Testis (tissue), 2 donors: Measurements from ENCODE around the gene LDLRAD4.

Experiments
- POLR2A ChIP-seq: fragments of 450-650 bp; IDR thresholded peaks from one replicate; pipeline ENCODE4 v1.6.1; 2017; ENCODE audit warnings: antibody characterized with exemption, mild to moderate bottlenecking, moderate library complexity
- TF ChIP-seq, protein P1 (sequence below), 3 experiments: fragments of 450-650 bp in 2 of 3; fragments of 200-600 bp in 1 of 3; sonication (generic) in 1 of 3; IDR thresholded peaks; one replicate each; pipeline ENCODE4 v1.5.1; 2016 to 2019; ENCODE audit warnings: antibody characterized with exemption in 3 of 3, mild to moderate bottlenecking in 2 of 3, moderate library complexity in 1 of 3

DNA sequence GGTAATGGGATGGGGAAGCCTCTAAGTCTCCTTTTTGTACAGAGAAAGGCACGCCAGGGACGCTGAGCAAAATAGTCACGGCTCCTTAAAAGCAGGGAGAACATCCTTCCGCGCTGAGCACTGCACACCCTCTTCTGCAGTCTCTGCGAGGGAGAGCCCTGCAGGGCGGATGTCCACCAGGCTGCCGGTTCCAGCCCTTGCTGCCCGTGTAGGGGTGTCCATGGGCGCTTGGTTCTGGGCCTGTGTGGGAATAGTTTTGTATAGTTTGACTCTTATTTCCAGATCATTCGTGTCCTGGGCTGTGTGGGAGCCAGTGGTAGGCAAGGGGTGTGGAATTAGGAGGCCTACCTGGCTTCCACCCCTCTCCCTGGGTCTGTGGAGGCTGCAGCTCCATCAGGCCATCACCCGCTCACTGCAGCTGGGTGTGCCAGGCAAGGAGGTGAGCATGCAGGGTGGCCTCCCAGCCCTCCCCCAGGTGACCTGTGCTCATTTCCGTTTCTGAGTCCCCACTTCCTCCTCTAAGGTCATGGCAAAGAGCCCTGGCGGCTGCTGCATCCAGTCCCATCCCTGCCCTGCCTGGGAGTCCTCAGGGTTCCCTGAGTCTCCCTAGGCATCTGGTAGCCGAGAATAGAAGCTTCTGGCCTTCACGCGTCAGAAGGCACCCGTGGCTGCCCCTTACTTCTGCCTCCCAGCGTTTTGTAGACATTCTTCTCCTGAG, 202.6 kb downstream of the LDLRAD4 start:
- TF ChIP-seq, protein P1, sequence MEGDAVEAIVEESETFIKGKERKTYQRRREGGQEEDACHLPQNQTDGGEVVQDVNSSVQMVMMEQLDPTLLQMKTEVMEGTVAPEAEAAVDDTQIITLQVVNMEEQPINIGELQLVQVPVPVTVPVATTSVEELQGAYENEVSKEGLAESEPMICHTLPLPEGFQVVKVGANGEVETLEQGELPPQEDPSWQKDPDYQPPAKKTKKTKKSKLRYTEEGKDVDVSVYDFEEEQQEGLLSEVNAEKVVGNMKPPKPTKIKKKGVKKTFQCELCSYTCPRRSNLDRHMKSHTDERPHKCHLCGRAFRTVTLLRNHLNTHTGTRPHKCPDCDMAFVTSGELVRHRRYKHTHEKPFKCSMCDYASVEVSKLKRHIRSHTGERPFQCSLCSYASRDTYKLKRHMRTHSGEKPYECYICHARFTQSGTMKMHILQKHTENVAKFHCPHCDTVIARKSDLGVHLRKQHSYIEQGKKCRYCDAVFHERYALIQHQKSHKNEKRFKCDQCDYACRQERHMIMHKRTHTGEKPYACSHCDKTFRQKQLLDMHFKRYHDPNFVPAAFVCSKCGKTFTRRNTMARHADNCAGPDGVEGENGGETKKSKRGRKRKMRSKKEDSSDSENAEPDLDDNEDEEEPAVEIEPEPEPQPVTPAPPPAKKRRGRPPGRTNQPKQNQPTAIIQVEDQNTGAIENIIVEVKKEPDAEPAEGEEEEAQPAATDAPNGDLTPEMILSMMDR (IDR thresholded peaks at IDR 0.05) = no peak
- no peak for TF ChIP-seq POLR2A
